HepG2 (cell line): Measurements from ENCODE around the gene FHL1. TPM values are rescaled to one million over a fixed set of nuclear protein-coding genes. Genes with fewer than 3 reads are reported as not detected.

Source experiments
- ATAC-seq: fragments of 200-7000 bp; cut with Tn5 transposase; 3 replicates; pipeline ENCODE4 v1.9.1; 2020; ENCODE audit warnings: mild to moderate bottlenecking, moderate library complexity
- BruUV-seq: library from RNA; stranded (reverse); fragments of 400-500 nt; replicated peaks from 2 replicates; lab custom pipeline; 2021; lab: Mats Ljungman, UMichigan
- CTCF ChIA-PET: fragments of 300-600 bp; formaldehyde crosslinking; extraction: SDS; loops from one replicate; lab custom pipeline; 2021; ENCODE audit warnings: low total read pairs, inconsistent platforms, low intra/inter-chr PET ratio; lab: Yijun Ruan, JAX
- POLR2A ChIA-PET: fragments of 350-600 bp; sonication (Branson Sonifier 250); formaldehyde crosslinking; loops from one replicate; lab custom pipeline; 2020; ENCODE audit warnings: antibody characterized with exemption, inconsistent platforms; lab: Yijun Ruan, JAX
- DNase-seq: peaks from one replicate; pipeline ENCODE4 v3.0.0-alpha.2; 2015; ENCODE audit warnings: low spot score
- FAIRE-seq: peaks from 3 replicates; lab custom pipeline; 2011; peaks lifted over from hg19 to GRCh38; lab: Jason Lieb, UNC
- H2AFZ ChIP-seq: one replicate; pipeline ENCODE4 v1.6.1; 2011; ENCODE audit warnings: low read length, inconsistent platforms
- H3K27ac ChIP-seq: fragments of 300-600 bp; 3 replicates; pipeline ENCODE4 v1.8.0; 2011; ENCODE audit warnings: mixed run types, mild to moderate bottlenecking, mixed read lengths, low read length, inconsistent platforms; ENCODE audit not compliant: insufficient read depth; ENCODE audit errors: extremely low read length
- H3K27me3 ChIP-seq, 2 experiments: fragments of 200-600 bp in 1 of 2; 2 replicates in 1 of 2; 3 replicates in 1 of 2; pipeline versions ENCODE4 v1.6.0 to v1.8.0; 2011; ENCODE audit warnings: low read length in 2 of 2, mild to moderate bottlenecking in 2 of 2, moderate library complexity in 2 of 2, inconsistent platforms in 1 of 2; ENCODE audit not compliant: insufficient read depth in 2 of 2, control insufficient read depth in 1 of 2
- H3K36me3 ChIP-seq, 2 experiments: fragments of 200-600 bp in 1 of 2; replicated peaks in 1 of 2; 2 replicates in 1 of 2; 3 replicates in 1 of 2; pipeline versions ENCODE4 v1.5.1 to v1.8.0; 2011; ENCODE audit warnings: low read length in 2 of 2, inconsistent platforms in 1 of 2; ENCODE audit not compliant: insufficient read depth in 2 of 2, control insufficient read depth in 1 of 2
- H3K4me1 ChIP-seq: 2 replicates; pipeline ENCODE4 v1.5.1; 2012; ENCODE audit warnings: low read length, inconsistent platforms; ENCODE audit not compliant: insufficient read depth
- H3K4me2 ChIP-seq: 2 replicates; pipeline ENCODE4 v1.6.0; 2011; ENCODE audit warnings: low read depth, low read length, inconsistent platforms
- H3K4me3 ChIP-seq, 3 experiments: fragments of 200-600 bp in 1 of 3; sonication (generic), shearing (Covaris generic) in 1 of 3; replicated peaks in 1 of 3; 2 replicates each; pipeline ENCODE4 v1.5.1; 2011 to 2016; ENCODE audit warnings: low read length in 3 of 3, inconsistent platforms in 2 of 3, low read depth in 2 of 3, mild to moderate bottlenecking in 2 of 3, control low read depth in 1 of 3, mixed read lengths in 1 of 3; ENCODE audit not compliant: insufficient read depth in 1 of 3
- H3K79me2 ChIP-seq: one replicate; pipeline ENCODE4 v1.6.1; 2011; ENCODE audit warnings: low read length, inconsistent platforms; ENCODE audit not compliant: insufficient read depth
- H3K9ac ChIP-seq: 2 replicates; pipeline ENCODE4 v1.6.0; 2011; ENCODE audit warnings: mild to moderate bottlenecking, low read depth, low read length, inconsistent platforms; ENCODE audit not compliant: insufficient read depth
- H3K9me3 ChIP-seq: 2 replicates; pipeline ENCODE4 v1.5.1; 2012; ENCODE audit warnings: mild to moderate bottlenecking, low read length
- H4K20me1 ChIP-seq: 2 replicates; pipeline ENCODE4 v1.6.0; 2011; ENCODE audit warnings: inconsistent platforms, mild to moderate bottlenecking, low read length, moderate library complexity; ENCODE audit not compliant: insufficient read depth
- KDM1A ChIP-seq: IDR thresholded peaks from 2 replicates; pipeline ENCODE4 v1.6.1; 2016; ENCODE audit warnings: missing compliant biosample characterization
- RCOR2 ChIP-seq: IDR thresholded peaks from 2 replicates; pipeline ENCODE4 v1.6.1; 2016; ENCODE audit warnings: missing biosample characterization, missing genetic modification reagents
- WGBS: methylation state at CpG from one replicate; pipeline ENCODE4 v1.1.6; 2017; ENCODE audit warnings: low lambda C conversion rate; 5-methylcytosine and 5-hydroxymethylcytosine counted together
- in situ Hi-C: cut with HindIII; loops from 2 replicates; pipeline ENCODE4 v1.10.0; 2017; ENCODE audit warnings: low pct_unique_long_range_greater_than_20kb; ENCODE audit not compliant: extremely low pct_ligation_motif_present
- intact Hi-C: fragments of 100-400 bp; cut with micrococcal nuclease; formaldehyde crosslinking; loops from one replicate; pipeline ENCODE4 v1.10.0; 2022; ENCODE audit not compliant: unreplicated experiment
- polyA plus RNA-seq, 8 experiments: library from polyadenylated mRNA; depleted of rRNA in 3 of 8; stranded (reverse) in 7 of 8; unstranded in 1 of 8; fragments of >200 nt; fragmentation: Illumina TruSeq in 4 of 8; extraction: Trizol in 4 of 8; gene quantifications; 2 replicates each; pipeline versions ENCODE4 v1.2.1 to v1.2.3, GENCODE V29; 2011 to 2016; ENCODE audit warnings: low read depth in 4 of 8, missing spikeins in 1 of 8, mixed read lengths in 1 of 8; ENCODE audit not compliant: insufficient read depth in 1 of 8
- total RNA-seq, 5 experiments: library from RNA; depleted of rRNA; stranded (reverse); fragments of >200 nt; fragmentation: Illumina TruSeq; extraction: Trizol; gene quantifications; 2 replicates each; pipeline ENCODE4 v1.2.3, GENCODE V29; 2016; ENCODE audit warnings: low read depth in 1 of 5
- TF ChIP-seq, protein P1 (sequence below): sonication (generic); formaldehyde crosslinking; IDR thresholded peaks from 2 replicates; pipeline ENCODE4 v1.8.1; 2023; ENCODE audit warnings: missing genetic modification reagents, inconsistent platforms, borderline replicate concordance

FHL1 gene
- total and polyA plus RNA-seq, 2 of the 13 experiments (the other 11 are each of a cell fraction or from before 2014, with no cell fraction given), result 0.33 TPM; not detected in 1

DNA sequence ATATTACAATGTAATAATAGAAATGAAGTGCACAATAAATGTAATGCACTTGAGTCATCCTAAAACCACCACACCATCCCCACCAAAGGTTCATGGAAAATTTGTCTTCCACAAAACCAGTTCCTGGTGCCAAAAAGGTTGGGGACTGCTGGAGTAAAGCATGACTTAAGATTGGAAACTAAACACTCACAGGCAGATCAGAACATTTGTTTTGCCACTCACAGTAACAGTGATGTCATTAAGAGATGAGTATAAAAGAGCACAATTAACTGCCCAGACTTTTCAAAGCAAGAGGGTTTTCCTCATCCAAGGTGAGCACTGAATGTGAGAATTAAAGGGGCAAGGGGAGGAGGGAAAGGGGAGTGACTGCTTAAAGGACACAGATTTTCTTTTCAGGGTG lies 68.2 kb downstream of the FHL1 start:
- Histone ChIP-seq H3K9me3 (no peaks in the 10 kb centered on the region), H3K36me3 (no peaks in the 10 kb centered on the region), H3K27ac (no peak overlapping the region), H3K79me2 (no peaks in the 10 kb centered on the region), H4K20me1 (no peaks in the 10 kb centered on the region), H3K9ac (no peak overlapping the region), H3K4me2 (no peak overlapping the region), H3K4me1 (no peaks in the 10 kb centered on the region), H3K4me3 (no peak overlapping the region), H2AFZ (no peak overlapping the region), H3K27me3 (no peaks in the 10 kb centered on the region)
- no peak for ATAC-seq
- no peak for FAIRE-seq
- ChIA-PET POLR2A (no interaction called here), CTCF (no interaction called here)
- no TSS peak for BruUV-seq
- DNase-seq, result no peak
- intact Hi-C loops, result no loop called here
- in situ Hi-C loops, result no loop called here
- TF ChIP-seq, protein P1, sequence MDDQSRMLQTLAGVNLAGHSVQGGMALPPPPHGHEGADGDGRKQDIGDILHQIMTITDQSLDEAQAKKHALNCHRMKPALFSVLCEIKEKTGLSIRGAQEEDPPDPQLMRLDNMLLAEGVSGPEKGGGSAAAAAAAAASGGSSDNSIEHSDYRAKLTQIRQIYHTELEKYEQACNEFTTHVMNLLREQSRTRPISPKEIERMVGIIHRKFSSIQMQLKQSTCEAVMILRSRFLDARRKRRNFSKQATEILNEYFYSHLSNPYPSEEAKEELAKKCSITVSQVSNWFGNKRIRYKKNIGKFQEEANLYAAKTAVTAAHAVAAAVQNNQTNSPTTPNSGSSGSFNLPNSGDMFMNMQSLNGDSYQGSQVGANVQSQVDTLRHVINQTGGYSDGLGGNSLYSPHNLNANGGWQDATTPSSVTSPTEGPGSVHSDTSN (CRISPR knock-in tag), result no peak
- TF ChIP-seq KDM1A (CRISPR knock-in tag), result no peak

DNA sequence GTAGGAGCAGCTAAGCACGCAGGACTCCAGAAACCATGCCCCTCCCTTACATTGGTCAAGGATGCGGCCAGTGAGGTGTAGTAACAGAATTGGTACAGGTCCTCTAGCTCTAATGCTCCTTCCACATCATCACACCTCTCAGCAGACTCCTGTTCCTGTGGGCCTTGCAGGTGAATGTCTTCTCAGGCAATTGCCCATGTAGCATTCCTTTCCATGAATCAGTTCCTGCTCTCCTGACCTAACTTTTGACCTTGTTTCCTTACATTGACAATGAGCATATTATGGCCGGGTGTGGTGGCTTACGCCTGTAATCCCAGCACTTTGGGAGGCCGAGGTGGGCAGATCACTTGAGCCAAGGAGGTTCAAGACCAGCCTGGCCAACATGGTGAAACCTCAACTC lies 72.6 kb downstream of the FHL1 start:
- CTCF ChIA-PET, result no interaction called here
- Histone ChIP-seq H3K9ac (no peak overlapping the region), H3K27ac (no peak overlapping the region), H2AFZ (no peak overlapping the region), H3K36me3 (no peaks in the 10 kb centered on the region), H3K79me2 (no peaks in the 10 kb centered on the region), H3K4me3 (no peak overlapping the region), H3K9me3 (no peaks in the 10 kb centered on the region), H3K4me1 (no peaks in the 10 kb centered on the region), H4K20me1 (no peaks in the 10 kb centered on the region), H3K4me2 (no peak overlapping the region), H3K27me3 (no peaks in the 10 kb centered on the region)
- intact Hi-C loops, result no loop called here
- ATAC-seq, result no peak
- no peak for DNase-seq
- 2% methylated on average over 3 of the region's 5 CpGs for WGBS
- no peak for FAIRE-seq
- POLR2A ChIA-PET, result no interaction called here
- in situ Hi-C loops, result no loop called here
- TF ChIP-seq RCOR2 (CRISPR knock-in tag), result no peak
- BruUV-seq, result no TSS peak
